GM21367 (cell line): ENCODE results near the gene ZNF25.
A peak's percentile ranks its signal among the peaks of the same experiment; 100 is the strongest.
"Not testable (repeated sequence)": the region's sequence is repeated elsewhere in the genome, so short reads cannot be mapped to it uniquely, and the experiment has no call there.

Experiments used
- ATAC-seq: cut with Tn5 transposase; IDR thresholded peaks from one replicate; pipeline ENCODE4 v1.9.1; 2021; ENCODE audit not compliant: unreplicated experiment

Gene ZNF25

GRCh38 chr10:37976091-37976879 is at the start of gene ZNF25:
Gene ZNF25, minus strand, starts transcription at chr10:37976647. Its CDS starts 4,925 bp downstream, at chr10:37971722.
- peak; percentile 94 for ATAC-seq

GRCh38 chr10:38025283-38025682 is 48.8 kb upstream of the ZNF25 start:
- ATAC-seq: peak; percentile 85

- not testable (repeated sequence) for ATAC-seq
These were observed 42.7 kb upstream of the ZNF25 start for GRCh38 chr10:38019124-38019523.

GRCh38 chr10:38016354-38016753 is 39.9 kb upstream of the ZNF25 start:
- no peak for ATAC-seq

GRCh38 chr10:38010119-38010903 is 33.9 kb upstream of the ZNF25 start, which contains the start of gene ZNF33A:
Gene ZNF33A, plus strand, starts transcription at chr10:38010675. Its CDS starts 1,667 bp downstream, at chr10:38012342.
- ATAC-seq: peak; percentile 89

- no peak for ATAC-seq
These were observed 31.5 kb upstream of the ZNF25 start for GRCh38 chr10:38007991-38008390.

GRCh38 chr10:38007551-38007950 is 31.1 kb upstream of the ZNF25 start:
- ATAC-seq: no peak

GRCh38 chr10:38003588-38003987 is 27.1 kb upstream of the ZNF25 start:
- no peak for ATAC-seq

GRCh38 chr10:38003026-38003425 is 26.6 kb upstream of the ZNF25 start:
- ATAC-seq: no peak

- ATAC-seq: not testable (repeated sequence)
These were observed 24.0 kb upstream of the ZNF25 start for GRCh38 chr10:38000474-38000873.

- ATAC-seq: not testable (repeated sequence)
These were observed 22.5 kb upstream of the ZNF25 start for GRCh38 chr10:37998920-37999319.

GRCh38 chr10:37992083-37992482 is 15.6 kb upstream of the ZNF25 start:
- ATAC-seq: no peak

GRCh38 chr10:37991655-37992054 is 15.2 kb upstream of the ZNF25 start:
- no peak for ATAC-seq

GRCh38 chr10:37976880-37977203 is 395 bp upstream of the ZNF25 start:
- ATAC-seq: no peak

GRCh38 chr10:37975401-37975991 is 951 bp downstream of the ZNF25 start:
- no peak for ATAC-seq

- no peak for ATAC-seq
These were observed 4.1 kb downstream of the ZNF25 start for GRCh38 chr10:37972396-37972795.

GRCh38 chr10:37965006-37965405 is 11.4 kb downstream of the ZNF25 start:
- no peak for ATAC-seq

- ATAC-seq: no peak
These were observed 15.8 kb downstream of the ZNF25 start for GRCh38 chr10:37960591-37961137.

GRCh38 chr10:37957841-37958240 is 18.6 kb downstream of the ZNF25 start:
- no peak for ATAC-seq

- no peak for ATAC-seq
These were observed 23.5 kb downstream of the ZNF25 start for GRCh38 chr10:37952926-37953325.

GRCh38 chr10:37952043-37952755 is 24.2 kb downstream of the ZNF25 start:
- no peak for ATAC-seq
